Measurements from ENCODE around the gene COX8C.

GRCh38 chr14:93343797-93344196, 3.2 kb upstream of the COX8C start:
- TF ChIP-seq, protein P1, sequence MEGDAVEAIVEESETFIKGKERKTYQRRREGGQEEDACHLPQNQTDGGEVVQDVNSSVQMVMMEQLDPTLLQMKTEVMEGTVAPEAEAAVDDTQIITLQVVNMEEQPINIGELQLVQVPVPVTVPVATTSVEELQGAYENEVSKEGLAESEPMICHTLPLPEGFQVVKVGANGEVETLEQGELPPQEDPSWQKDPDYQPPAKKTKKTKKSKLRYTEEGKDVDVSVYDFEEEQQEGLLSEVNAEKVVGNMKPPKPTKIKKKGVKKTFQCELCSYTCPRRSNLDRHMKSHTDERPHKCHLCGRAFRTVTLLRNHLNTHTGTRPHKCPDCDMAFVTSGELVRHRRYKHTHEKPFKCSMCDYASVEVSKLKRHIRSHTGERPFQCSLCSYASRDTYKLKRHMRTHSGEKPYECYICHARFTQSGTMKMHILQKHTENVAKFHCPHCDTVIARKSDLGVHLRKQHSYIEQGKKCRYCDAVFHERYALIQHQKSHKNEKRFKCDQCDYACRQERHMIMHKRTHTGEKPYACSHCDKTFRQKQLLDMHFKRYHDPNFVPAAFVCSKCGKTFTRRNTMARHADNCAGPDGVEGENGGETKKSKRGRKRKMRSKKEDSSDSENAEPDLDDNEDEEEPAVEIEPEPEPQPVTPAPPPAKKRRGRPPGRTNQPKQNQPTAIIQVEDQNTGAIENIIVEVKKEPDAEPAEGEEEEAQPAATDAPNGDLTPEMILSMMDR (IDR thresholded peaks at IDR 0.05) = no peak
- TF ChIP-seq POLR2A (IDR thresholded peaks at IDR 0.05) = no peak

Measured in testis (tissue), 2 donors.